Heart left ventricle (tissue), 13 donors: Measurements from ENCODE around the gene ABL1.

Experiments
- CTCF ChIP-seq, 12 donors: fragments of 200-600 bp; sonication (generic) in 4 of 12; IDR thresholded peaks; one replicate each; pipeline versions ENCODE4 v1.5.0 to v1.8.0; 2018 to 2022; ENCODE audit warnings: antibody characterized with exemption in 12 of 12, mild to moderate bottlenecking in 5 of 12
- POLR2A ChIP-seq, 2 donors: fragments of 450-650 bp; IDR thresholded peaks; one replicate each; pipeline ENCODE4 v1.6.1; 2017; ENCODE audit warnings: antibody characterized with exemption in 2 of 2, mild to moderate bottlenecking in 2 of 2, moderate library complexity in 2 of 2
- donor health status: ischemic (EF 13 %, LVEDD 7.1; RV severe dilation, severe dysfunction).
- donor health status: DM: no; HTN: yes; CAD: no.
- donor health status: DM: no; HTN: no; CAD: no.
- donor health status: ischemic (EF 25% LVEDD 6.9; RV normal size, moderate dysfunction).
- donor health status: ischemic (EF 25% LVEDD 5.7; RV mildly dilated, moderate dysfunction).
- donor health status: ischemic (EF 35%, LVEDD 5.7; RV mildly dilated, moderate dysfunction).
- donor health status: nonischemic (EF 11% LVEDD 7.7; RV severe dilation, severe dysfunction).
- donor health status: DM: yes; HTN: yes; CAD: no.
- donor health status: PGD.
- donor health status: ischemic (EF 29% LVEDD 5.4; RV normal size, mild dysfunction).
- donor health status: nonischemic (EF 23%, LVEDD 6.1; RV moderate dilation, normal function).

- TF ChIP-seq POLR2A (IDR thresholded peaks at IDR 0.05), result no peak
- TF ChIP-seq CTCF (IDR thresholded peaks at IDR 0.05), result peak in 1 of 12 donors; percentile 3
Measured at GRCh38 chr9:130785940-130786508, 49.0 kb upstream of the ABL1 start.
